ENCODE results near the gene RPL36. TPM values are rescaled to one million over a fixed set of nuclear protein-coding genes. Genes with fewer than 3 reads are reported as not detected.
A peak's percentile ranks its signal among the peaks of the same experiment; 100 is the strongest.

Gene RPL36
- total and polyA plus RNA-seq, 10 donors: 294 to 2,825 (median 805) TPM

- Histone ChIP-seq H3K27ac (peak within 1 kb of the TSS; percentile 84 to 94 (median 94)), H3K27me3 (replicated peaks in 1 of 7) (no peaks in the 10 kb centered on the region), H3K36me3 (peaks cover 0 to 21% (median 6%) of the 10 kb centered on the region in 6 donors), H3K4me3 (peak within 1 kb of the TSS; percentile 54 to 97 (median 88)), H3K4me1 (peaks cover 12 to 33% (median 21%) of the 10 kb centered on the region in 6 donors), H3K9me3 (no peaks in the 10 kb centered on the region)
- WGBS, 5 donors: 0 to 2% (median 1%) methylated on average over 56 to 94 of the region's 94 CpGs
- intact Hi-C loops (cut with DNase I; ENCODE audit: low total_unique reads): no loop called here
- TF ChIP-seq POLR2A (IDR thresholded peaks at IDR 0.05): peak in 1 of 3 donors; percentile 64
- TF ChIP-seq, protein P1, sequence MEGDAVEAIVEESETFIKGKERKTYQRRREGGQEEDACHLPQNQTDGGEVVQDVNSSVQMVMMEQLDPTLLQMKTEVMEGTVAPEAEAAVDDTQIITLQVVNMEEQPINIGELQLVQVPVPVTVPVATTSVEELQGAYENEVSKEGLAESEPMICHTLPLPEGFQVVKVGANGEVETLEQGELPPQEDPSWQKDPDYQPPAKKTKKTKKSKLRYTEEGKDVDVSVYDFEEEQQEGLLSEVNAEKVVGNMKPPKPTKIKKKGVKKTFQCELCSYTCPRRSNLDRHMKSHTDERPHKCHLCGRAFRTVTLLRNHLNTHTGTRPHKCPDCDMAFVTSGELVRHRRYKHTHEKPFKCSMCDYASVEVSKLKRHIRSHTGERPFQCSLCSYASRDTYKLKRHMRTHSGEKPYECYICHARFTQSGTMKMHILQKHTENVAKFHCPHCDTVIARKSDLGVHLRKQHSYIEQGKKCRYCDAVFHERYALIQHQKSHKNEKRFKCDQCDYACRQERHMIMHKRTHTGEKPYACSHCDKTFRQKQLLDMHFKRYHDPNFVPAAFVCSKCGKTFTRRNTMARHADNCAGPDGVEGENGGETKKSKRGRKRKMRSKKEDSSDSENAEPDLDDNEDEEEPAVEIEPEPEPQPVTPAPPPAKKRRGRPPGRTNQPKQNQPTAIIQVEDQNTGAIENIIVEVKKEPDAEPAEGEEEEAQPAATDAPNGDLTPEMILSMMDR (IDR thresholded peaks at IDR 0.05 in 8 of 11, conservative IDR thresholded peaks at IDR 0.05 in 3 of 11): peak in 4 of 11 experiments; percentile 9 to 32 (median 28)
- peak; percentile 89 to 95 (median 89) for TF ChIP-seq POLR2AphosphoS5 (IDR thresholded peaks at IDR 0.05)
- peak; percentile 100 for DNase-seq
These were observed 9.4 kb upstream of the RPL36 start, which contains the start of the genes HSD11B1L and MICOS13 for GRCh38 chr19:5680437-5681368. Gene HSD11B1L (plus strand): TSS chr19:5681027. CDS start chr19:5684833, 3,806 bp downstream. Gene MICOS13 (minus strand): TSS chr19:5680516. CDS start chr19:5680486, 30 bp downstream.

DNA sequence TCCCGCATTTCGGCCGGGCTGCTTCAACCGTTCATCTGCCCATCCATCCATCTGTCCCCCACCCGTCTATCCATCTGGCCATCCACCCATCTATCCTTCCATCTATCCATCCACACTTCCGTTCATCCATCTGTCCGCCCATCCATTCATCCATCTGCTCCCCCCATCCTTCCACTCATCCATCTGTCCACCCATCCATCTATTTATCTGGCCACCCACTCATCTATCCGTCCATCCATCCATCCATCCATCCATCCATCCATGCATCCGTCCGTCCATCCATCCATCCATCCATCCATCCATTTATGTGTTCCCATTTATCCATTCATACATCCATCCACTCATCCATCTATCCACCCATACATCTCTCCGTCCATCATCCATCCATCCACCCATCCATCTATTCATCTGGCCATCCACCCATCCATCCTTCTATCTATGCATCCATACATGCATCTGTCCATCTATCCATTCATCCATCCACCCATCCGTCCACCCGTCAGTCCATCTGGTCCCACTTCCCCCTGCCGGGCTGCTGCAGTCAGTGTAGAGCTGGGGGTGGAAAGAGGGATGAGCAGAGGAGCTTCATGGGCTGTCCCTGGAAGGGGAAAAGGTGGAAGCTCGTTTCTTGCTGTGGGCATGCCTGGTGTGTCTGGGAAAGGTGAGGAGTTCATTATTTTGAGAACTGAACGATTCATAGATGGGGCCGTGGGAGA lies 8.5 kb upstream of the RPL36 start:
- H3K4me3 ChIP-seq: peak overlapping the region in 7 of 8 donors; percentile 54 to 97 (median 85)
- no peak for DNase-seq
- WGBS, 5 donors: 65 to 68% (median 68%) methylated on average over 17 of the region's 17 CpGs
- intact Hi-C loops (cut with DNase I; ENCODE audit: low total_unique reads): no loop called here
- H3K9me3 ChIP-seq: no peaks in the 10 kb centered on the region
- H3K27ac ChIP-seq: peak overlapping the region in 5 of 8 donors; percentile 84 to 94 (median 93)
- H3K36me3 ChIP-seq: peaks cover 0 to 21% (median 6%) of the 10 kb centered on the region in 6 donors
- no peaks in the 10 kb centered on the region for H3K27me3 ChIP-seq (replicated peaks in 1 of 7)
- TF ChIP-seq, protein P1 (IDR thresholded peaks at IDR 0.05 in 8 of 11, conservative IDR thresholded peaks at IDR 0.05 in 3 of 11): no peak
- TF ChIP-seq POLR2AphosphoS5 (IDR thresholded peaks at IDR 0.05) (no peak), POLR2A (IDR thresholded peaks at IDR 0.05) (no peak)
- peaks cover 12 to 42% (median 28%) of the 10 kb centered on the region in 6 donors for H3K4me1 ChIP-seq

GRCh38 chr19:5682107-5682482 lies 8.0 kb upstream of the RPL36 start:
- Histone ChIP-seq H3K4me1 (peaks cover 14 to 47% (median 30%) of the 10 kb centered on the region in 6 donors), H3K27me3 (replicated peaks in 1 of 7) (no peaks in the 10 kb centered on the region), H3K4me3 (no peak overlapping the region), H3K9me3 (no peaks in the 10 kb centered on the region), H3K36me3 (peaks cover 0 to 16% (median 6%) of the 10 kb centered on the region in 6 donors), H3K27ac (no peak overlapping the region)
- WGBS, 5 donors: 86 to 94% (median 89%) methylated on average over 3 of the region's 3 CpGs
- no peak for DNase-seq
- intact Hi-C loops (cut with DNase I; ENCODE audit: low total_unique reads): no loop called here
- TF ChIP-seq POLR2A (IDR thresholded peaks at IDR 0.05) (no peak), POLR2AphosphoS5 (IDR thresholded peaks at IDR 0.05) (no peak)
- TF ChIP-seq, protein P1 (IDR thresholded peaks at IDR 0.05 in 8 of 11, conservative IDR thresholded peaks at IDR 0.05 in 3 of 11): no peak
